Smooth muscle cell (in vitro differentiated cells): ENCODE data around the gene EDA. TPM values are rescaled to one million over a fixed set of nuclear protein-coding genes. Genes with fewer than 3 reads are reported as not detected.

ENCODE experiments used
- DNase-seq: peaks from one replicate; lab custom pipeline; 2025; ENCODE audit not compliant: unreplicated experiment; lab: John Stamatoyannopoulos, UW
- H2AFZ ChIP-seq: fragments of 200-600 bp; sonication (generic); 2 replicates; pipeline ENCODE4 v1.6.0; 2016; ENCODE audit warnings: antibody characterized with exemption, low read depth, mild to moderate bottlenecking
- H3F3A ChIP-seq: fragments of 200-600 bp; sonication (generic); 2 replicates; pipeline ENCODE4 v1.6.0; 2017; ENCODE audit warnings: antibody characterized with exemption, low read depth
- H3K27ac ChIP-seq: fragments of 200-600 bp; sonication (generic); 2 replicates; pipeline ENCODE4 v1.5.1; 2016; ENCODE audit warnings: low read depth, mild to moderate bottlenecking
- H3K27me3 ChIP-seq: fragments of 200-600 bp; sonication (generic); 2 replicates; pipeline ENCODE4 v1.6.1; 2016; ENCODE audit warnings: low read depth, mild to moderate bottlenecking
- H3K36me3 ChIP-seq: fragments of 200-600 bp; sonication (generic); 2 replicates; pipeline ENCODE4 v1.5.1; 2016; ENCODE audit warnings: low read depth
- H3K4me1 ChIP-seq: fragments of 200-600 bp; sonication (generic); 2 replicates; pipeline ENCODE4 v1.5.1; 2016; ENCODE audit warnings: low read depth
- H3K4me2 ChIP-seq: fragments of 200-600 bp; sonication (generic); 2 replicates; pipeline ENCODE4 v1.6.0; 2016; ENCODE audit warnings: mild to moderate bottlenecking
- H3K4me3 ChIP-seq: fragments of 200-600 bp; sonication (generic); 2 replicates; pipeline ENCODE4 v1.5.1; 2016; ENCODE audit warnings: mild to moderate bottlenecking
- H3K79me2 ChIP-seq: fragments of 200-600 bp; sonication (generic); 2 replicates; pipeline ENCODE4 v1.6.0; 2016; ENCODE audit warnings: low read depth, mild to moderate bottlenecking
- H3K9ac ChIP-seq: fragments of 200-600 bp; sonication (generic); 2 replicates; pipeline ENCODE4 v1.6.0; 2016; ENCODE audit warnings: low read depth
- H3K9me3 ChIP-seq: fragments of 200-600 bp; sonication (generic); replicated peaks from 2 replicates; pipeline ENCODE4 v1.5.1; 2016; ENCODE audit warnings: low read depth
- H4K20me1 ChIP-seq: fragments of 200-600 bp; sonication (generic); 2 replicates; pipeline ENCODE4 v1.6.0; 2016; ENCODE audit warnings: low read depth
- WGBS: methylation state at CpG from one replicate; pipeline ENCODE4 v1.1.7; 2016; ENCODE audit warnings: low lambda C conversion rate; 5-methylcytosine and 5-hydroxymethylcytosine counted together
- polyA plus RNA-seq: library from polyadenylated mRNA; unstranded; fragments of >200 nt; fragmentation: Nextera tagmentation; extraction: Ambion mirVana; gene quantifications from 2 replicates; pipeline ENCODE4 v1.2.1, GENCODE V29; 2016
- total RNA-seq: library from RNA; depleted of rRNA; stranded (reverse); fragments of >200 nt; gene quantifications from 2 replicates; pipeline ENCODE4 v1.2.3, GENCODE V29; 2014
- TF ChIP-seq, protein P1 (sequence below): fragments of 200-600 bp; sonication (generic); IDR thresholded peaks from 2 replicates; pipeline ENCODE4 v1.5.1; 2017; ENCODE audit warnings: borderline replicate concordance, mild to moderate bottlenecking, antibody characterized with exemption; ENCODE audit not compliant: insufficient read depth, poor library complexity, severe bottlenecking

EDA gene
- total and polyA plus RNA-seq, 2 experiments from 2014 or later = 2.0 TPM; not detected in 1

DNA sequence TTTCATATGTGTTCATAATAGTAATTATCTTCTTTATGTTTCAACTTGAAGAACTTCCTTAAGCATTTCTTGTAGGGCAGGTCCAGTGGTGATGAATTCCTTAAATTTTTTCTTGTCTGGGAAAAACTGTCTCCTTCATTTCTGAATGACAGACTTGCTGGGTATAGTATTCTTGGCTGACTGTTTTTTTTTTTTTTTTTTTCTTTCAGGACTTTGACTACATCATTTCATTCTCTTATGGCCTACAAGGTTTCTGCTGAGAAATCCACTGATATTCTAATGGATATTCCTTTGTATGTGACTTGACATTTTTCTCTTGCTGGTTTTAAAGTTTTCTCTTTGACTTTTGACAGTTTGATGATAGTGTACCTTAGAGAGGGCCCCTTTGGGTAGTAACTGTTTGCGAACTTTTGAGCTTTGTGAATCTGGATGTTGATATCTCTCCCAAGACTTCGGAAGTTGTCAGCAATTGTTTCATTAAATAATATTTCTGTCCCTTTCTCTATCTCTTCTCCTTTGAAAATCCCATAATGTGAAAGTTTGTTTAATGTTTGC, 54.2 kb downstream of the EDA start:
- no peaks in the 10 kb centered on the region for H3K4me1 ChIP-seq
- H3K4me3 ChIP-seq = no peak overlapping the region
- H3K79me2 ChIP-seq = no peaks in the 10 kb centered on the region
- no peaks in the 10 kb centered on the region for H3K27me3 ChIP-seq
- H3K9ac ChIP-seq = no peak overlapping the region
- TF ChIP-seq, protein P1, sequence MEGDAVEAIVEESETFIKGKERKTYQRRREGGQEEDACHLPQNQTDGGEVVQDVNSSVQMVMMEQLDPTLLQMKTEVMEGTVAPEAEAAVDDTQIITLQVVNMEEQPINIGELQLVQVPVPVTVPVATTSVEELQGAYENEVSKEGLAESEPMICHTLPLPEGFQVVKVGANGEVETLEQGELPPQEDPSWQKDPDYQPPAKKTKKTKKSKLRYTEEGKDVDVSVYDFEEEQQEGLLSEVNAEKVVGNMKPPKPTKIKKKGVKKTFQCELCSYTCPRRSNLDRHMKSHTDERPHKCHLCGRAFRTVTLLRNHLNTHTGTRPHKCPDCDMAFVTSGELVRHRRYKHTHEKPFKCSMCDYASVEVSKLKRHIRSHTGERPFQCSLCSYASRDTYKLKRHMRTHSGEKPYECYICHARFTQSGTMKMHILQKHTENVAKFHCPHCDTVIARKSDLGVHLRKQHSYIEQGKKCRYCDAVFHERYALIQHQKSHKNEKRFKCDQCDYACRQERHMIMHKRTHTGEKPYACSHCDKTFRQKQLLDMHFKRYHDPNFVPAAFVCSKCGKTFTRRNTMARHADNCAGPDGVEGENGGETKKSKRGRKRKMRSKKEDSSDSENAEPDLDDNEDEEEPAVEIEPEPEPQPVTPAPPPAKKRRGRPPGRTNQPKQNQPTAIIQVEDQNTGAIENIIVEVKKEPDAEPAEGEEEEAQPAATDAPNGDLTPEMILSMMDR = no peak
- H3K27ac ChIP-seq = no peak overlapping the region
- DNase-seq = no peak
- H3K9me3 ChIP-seq = peaks cover 10% of the 10 kb centered on the region
- H2AFZ ChIP-seq = no peak overlapping the region
- H4K20me1 ChIP-seq = no peaks in the 10 kb centered on the region
- no peaks in the 10 kb centered on the region for H3K36me3 ChIP-seq
- 48% methylated on average over 2 of the region's 2 CpGs for WGBS
- no peak overlapping the region for H3K4me2 ChIP-seq
- no peaks in the 10 kb centered on the region for H3F3A ChIP-seq

GRCh38 chrX:69674891-69675290, 59.0 kb downstream of the EDA start:
- Histone ChIP-seq H2AFZ (no peak overlapping the region), H3K4me2 (no peak overlapping the region), H3K4me3 (no peak overlapping the region), H3K4me1 (no peaks in the 10 kb centered on the region), H3K9me3 (peaks cover 6% of the 10 kb centered on the region), H3K9ac (no peak overlapping the region), H3K27ac (no peak overlapping the region), H3K27me3 (no peaks in the 10 kb centered on the region), H3K79me2 (no peaks in the 10 kb centered on the region), H3K36me3 (no peaks in the 10 kb centered on the region), H4K20me1 (no peaks in the 10 kb centered on the region), H3F3A (no peaks in the 10 kb centered on the region)
- TF ChIP-seq, protein P1 = no peak
- DNase-seq = no peak

DNA sequence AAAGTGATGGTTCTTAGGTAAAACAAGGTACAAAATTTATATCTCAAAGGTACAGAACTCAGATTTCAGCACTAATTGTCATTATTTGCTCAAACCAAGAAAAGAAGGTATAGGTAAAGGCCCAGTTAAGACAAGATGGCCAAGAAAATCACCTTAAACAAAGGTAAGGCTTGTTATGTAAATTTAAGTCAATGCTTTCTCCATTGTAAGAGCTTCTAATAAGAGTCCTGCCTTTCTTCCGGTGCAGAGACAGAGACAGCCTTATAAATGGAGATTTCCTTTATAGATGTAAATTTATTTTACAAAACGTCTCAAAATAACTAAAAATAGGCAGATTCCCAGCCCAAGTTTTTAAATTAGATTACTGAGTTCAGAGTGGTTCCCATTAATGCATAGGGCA, 89.9 kb downstream of the EDA start:
- H3K27me3 ChIP-seq = no peaks in the 10 kb centered on the region
- no peak overlapping the region for H3K4me3 ChIP-seq
- DNase-seq = no peak
- no peaks in the 10 kb centered on the region for H3K9me3 ChIP-seq
- no peaks in the 10 kb centered on the region for H3K4me1 ChIP-seq
- no peaks in the 10 kb centered on the region for H3K79me2 ChIP-seq
- TF ChIP-seq, protein P1 = no peak
- no peak overlapping the region for H3K9ac ChIP-seq
- H3K27ac ChIP-seq = no peak overlapping the region
- H2AFZ ChIP-seq = no peak overlapping the region
- H3K4me2 ChIP-seq = no peak overlapping the region
- WGBS = 53% methylated on average over 2 of the region's 2 CpGs
- H4K20me1 ChIP-seq = no peaks in the 10 kb centered on the region
- no peaks in the 10 kb centered on the region for H3F3A ChIP-seq
- no peaks in the 10 kb centered on the region for H3K36me3 ChIP-seq

- no peaks in the 10 kb centered on the region for H4K20me1 ChIP-seq
- no peak overlapping the region for H3K4me2 ChIP-seq
- peaks cover 8% of the 10 kb centered on the region for H3K9me3 ChIP-seq
- no peaks in the 10 kb centered on the region for H3K4me1 ChIP-seq
- DNase-seq = no peak
- H2AFZ ChIP-seq = no peak overlapping the region
- 80% methylated on average over 1 of the region's 1 CpG for WGBS
- H3K27ac ChIP-seq = no peak overlapping the region
- TF ChIP-seq, protein P1 = no peak
- H3K79me2 ChIP-seq = no peaks in the 10 kb centered on the region
- no peak overlapping the region for H3K4me3 ChIP-seq
- H3K27me3 ChIP-seq = no peaks in the 10 kb centered on the region
- no peaks in the 10 kb centered on the region for H3F3A ChIP-seq
- H3K36me3 ChIP-seq = no peaks in the 10 kb centered on the region
- no peak overlapping the region for H3K9ac ChIP-seq
Observed at GRCh38 chrX:69718102-69718501, 102.2 kb downstream of the EDA start.
